Astrocyte (in vitro differentiated cells and primary cell): ENCODE results near the gene WDR75. TPM values are rescaled to one million over a fixed set of nuclear protein-coding genes. Genes with fewer than 3 reads are reported as not detected.

ENCODE experiments used
- DNase-seq: peaks from one replicate; pipeline ENCODE4 v3.0.0-alpha.2; 2010; ENCODE audit warnings: low read depth
- FAIRE-seq: peaks from 2 replicates; lab custom pipeline; 2011; peaks lifted over from hg19 to GRCh38; lab: Jason Lieb, UNC
- H2AFZ ChIP-seq: 2 replicates; pipeline ENCODE4 v1.6.0; 2012; ENCODE audit warnings: low read depth, low read length, inconsistent platforms
- H3K27ac ChIP-seq: 2 replicates; pipeline ENCODE4 v1.5.1; 2011; ENCODE audit warnings: low read depth, low read length, inconsistent platforms
- H3K27me3 ChIP-seq: 2 replicates; pipeline ENCODE4 v1.6.0; 2011; ENCODE audit warnings: low read length, inconsistent platforms; ENCODE audit not compliant: insufficient read depth
- H3K36me3 ChIP-seq: 2 replicates; pipeline ENCODE4 v1.5.1; 2011; ENCODE audit warnings: low read length, inconsistent platforms; ENCODE audit not compliant: insufficient read depth
- H3K4me1 ChIP-seq: 2 replicates; pipeline ENCODE4 v1.5.1; 2011; ENCODE audit warnings: low read length, inconsistent platforms; ENCODE audit not compliant: insufficient read depth
- H3K4me2 ChIP-seq: 2 replicates; pipeline ENCODE4 v1.6.0; 2012; ENCODE audit warnings: low read length, inconsistent platforms
- H3K4me3 ChIP-seq: 2 replicates; pipeline ENCODE4 v1.5.1; 2011; ENCODE audit warnings: low read depth, mild to moderate bottlenecking, low read length, inconsistent platforms; ENCODE audit not compliant: insufficient read depth
- H3K79me2 ChIP-seq: 2 replicates; pipeline ENCODE4 v1.6.0; 2012; ENCODE audit warnings: mild to moderate bottlenecking, low read length, inconsistent platforms; ENCODE audit not compliant: insufficient read depth
- H3K9ac ChIP-seq: 2 replicates; pipeline ENCODE4 v1.6.0; 2012; ENCODE audit warnings: mild to moderate bottlenecking, low read length, inconsistent platforms
- H3K9me3 ChIP-seq: 2 replicates; pipeline ENCODE4 v1.5.1; 2012; ENCODE audit warnings: low read depth, mild to moderate bottlenecking, low read length, inconsistent platforms; ENCODE audit not compliant: insufficient read depth
- H4K20me1 ChIP-seq: 2 replicates; pipeline ENCODE4 v1.6.0; 2012; ENCODE audit warnings: low read length, inconsistent platforms; ENCODE audit not compliant: insufficient read depth
- H3K27ac Mint-ChIP-seq: one replicate; pipeline ENCODE4 v1.8.0; 2021; ENCODE audit warnings: mild to moderate bottlenecking, mixed read lengths; ENCODE audit not compliant: unreplicated experiment
- H3K27me3 Mint-ChIP-seq: one replicate; pipeline ENCODE4 v1.8.0; 2021; ENCODE audit warnings: low read depth, mixed read lengths; ENCODE audit not compliant: unreplicated experiment
- H3K36me3 Mint-ChIP-seq: one replicate; pipeline ENCODE4 v1.8.0; 2021; ENCODE audit warnings: low read depth, mixed read lengths; ENCODE audit not compliant: unreplicated experiment
- H3K4me1 Mint-ChIP-seq: one replicate; pipeline ENCODE4 v1.8.0; 2021; ENCODE audit warnings: low read depth, mixed read lengths; ENCODE audit not compliant: unreplicated experiment
- H3K4me3 Mint-ChIP-seq: one replicate; pipeline ENCODE4 v1.8.0; 2021; ENCODE audit warnings: mild to moderate bottlenecking, moderate library complexity, mixed read lengths; ENCODE audit not compliant: unreplicated experiment
- H3K9me3 Mint-ChIP-seq: one replicate; pipeline ENCODE4 v1.8.0; 2021; ENCODE audit warnings: mild to moderate bottlenecking, mixed read lengths; ENCODE audit not compliant: unreplicated experiment
- CTCF ChIP-seq: IDR thresholded peaks from 2 replicates; pipeline ENCODE4 v1.5.1; 2011; ENCODE audit warnings: low read depth, mild to moderate bottlenecking, inconsistent platforms, low read length, moderate library complexity; ENCODE audit not compliant: insufficient read depth
- EZH2 ChIP-seq: IDR thresholded peaks from 2 replicates; pipeline ENCODE4 v1.6.1; 2012; ENCODE audit warnings: mild to moderate bottlenecking, low read length, inconsistent platforms; ENCODE audit not compliant: insufficient read depth
- total RNA-seq: library from RNA; stranded (reverse); gene quantifications from 2 replicates; pipeline ENCODE4 v1.2.1, GENCODE V29; 2021

WDR75 gene
- total RNA-seq, 1 donor from 2014 or later = 38.9 TPM

GRCh38 chr2:189488008-189488310 is 46.7 kb downstream of the WDR75 start:
- no peak overlapping the region for H3K27ac Mint-ChIP-seq

GRCh38 chr2:189492451-189492850 is 51.2 kb downstream of the WDR75 start:
- Histone ChIP-seq H3K36me3 (no peaks in the 10 kb centered on the region), H3K4me3 (no peak overlapping the region), H3K9me3 (no peaks in the 10 kb centered on the region), H2AFZ (no peak overlapping the region), H3K27ac (no peak overlapping the region), H3K27me3 (no peaks in the 10 kb centered on the region), H3K9ac (no peak overlapping the region), H4K20me1 (no peaks in the 10 kb centered on the region), H3K4me1 (no peaks in the 10 kb centered on the region), H3K79me2 (no peaks in the 10 kb centered on the region), H3K4me2 (no peak overlapping the region)
- H3K27ac Mint-ChIP-seq = no peak overlapping the region
- H3K27me3 Mint-ChIP-seq = peaks cover 2% of the 10 kb centered on the region
- FAIRE-seq (no peak), DNase-seq (peak; percentile 18)
- no peak overlapping the region for H3K4me3 Mint-ChIP-seq
- peaks cover 2% of the 10 kb centered on the region for H3K4me1 Mint-ChIP-seq
- peaks cover 2% of the 10 kb centered on the region for H3K9me3 Mint-ChIP-seq
- TF ChIP-seq CTCF (no peak), EZH2 (no peak)
- H3K36me3 Mint-ChIP-seq = no peaks in the 10 kb centered on the region

More at GRCh38 chr2:189488008-189488310, 46.7 kb downstream of the WDR75 start:
- no peak for FAIRE-seq
- Mint-ChIP-seq H3K4me3 (no peak overlapping the region), H3K36me3 (no peaks in the 10 kb centered on the region), H3K9me3 (no peaks in the 10 kb centered on the region), H3K4me1 (peaks cover 2% of the 10 kb centered on the region), H3K27me3 (no peaks in the 10 kb centered on the region)
- no peaks in the 10 kb centered on the region for H3K9me3 ChIP-seq
- no peak for DNase-seq
- H3K27ac ChIP-seq = no peak overlapping the region
- no peaks in the 10 kb centered on the region for H3K79me2 ChIP-seq
- TF ChIP-seq CTCF = no peak
- no peak for TF ChIP-seq EZH2
- no peak overlapping the region for H3K4me3 ChIP-seq
- H3K9ac ChIP-seq = no peak overlapping the region
- no peak overlapping the region for H3K4me2 ChIP-seq
- H3K4me1 ChIP-seq = no peaks in the 10 kb centered on the region
- no peaks in the 10 kb centered on the region for H3K36me3 ChIP-seq
- no peak overlapping the region for H2AFZ ChIP-seq
- no peaks in the 10 kb centered on the region for H3K27me3 ChIP-seq
- H4K20me1 ChIP-seq = no peaks in the 10 kb centered on the region

- FAIRE-seq = no peak
- no peak for TF ChIP-seq EZH2
Observed at GRCh38 chr2:189498205-189498604, 56.9 kb downstream of the WDR75 start.

More at GRCh38 chr2:189498205-189498604, 56.9 kb downstream of the WDR75 start:
- Mint-ChIP-seq H3K9me3 (peaks cover 2% of the 10 kb centered on the region), H3K4me3 (no peak overlapping the region), H3K4me1 (no peaks in the 10 kb centered on the region), H3K27ac (no peak overlapping the region), H3K36me3 (no peaks in the 10 kb centered on the region), H3K27me3 (peaks cover 2% of the 10 kb centered on the region)
- Histone ChIP-seq H3K4me1 (no peaks in the 10 kb centered on the region), H3K27me3 (no peaks in the 10 kb centered on the region), H3K9ac (no peak overlapping the region), H3K36me3 (no peaks in the 10 kb centered on the region), H3K9me3 (no peaks in the 10 kb centered on the region), H3K4me2 (no peak overlapping the region), H3K4me3 (no peak overlapping the region), H3K79me2 (no peaks in the 10 kb centered on the region), H4K20me1 (no peaks in the 10 kb centered on the region), H2AFZ (no peak overlapping the region), H3K27ac (no peak overlapping the region)
- DNase-seq = no peak
